Stimulated activated CD4-positive, alpha-beta T cell treated with anti-CD3 and anti-CD28 coated beads, TNF-alpha, amount 100 ng/mL, for 48 hours (primary cell): ENCODE measurements around the gene GAL3ST1.
"Not testable (repeated sequence)": the region's sequence is repeated elsewhere in the genome, so short reads cannot be mapped to it uniquely, and the experiment has no call there.

ENCODE experiments used
- DNase-seq, 3 donors: peaks; one replicate each; pipeline ENCODE4 v3.0.0-alpha.2; 2020; ENCODE audit warnings: low read depth in 3 of 3

The GAL3ST1 gene

DNA sequence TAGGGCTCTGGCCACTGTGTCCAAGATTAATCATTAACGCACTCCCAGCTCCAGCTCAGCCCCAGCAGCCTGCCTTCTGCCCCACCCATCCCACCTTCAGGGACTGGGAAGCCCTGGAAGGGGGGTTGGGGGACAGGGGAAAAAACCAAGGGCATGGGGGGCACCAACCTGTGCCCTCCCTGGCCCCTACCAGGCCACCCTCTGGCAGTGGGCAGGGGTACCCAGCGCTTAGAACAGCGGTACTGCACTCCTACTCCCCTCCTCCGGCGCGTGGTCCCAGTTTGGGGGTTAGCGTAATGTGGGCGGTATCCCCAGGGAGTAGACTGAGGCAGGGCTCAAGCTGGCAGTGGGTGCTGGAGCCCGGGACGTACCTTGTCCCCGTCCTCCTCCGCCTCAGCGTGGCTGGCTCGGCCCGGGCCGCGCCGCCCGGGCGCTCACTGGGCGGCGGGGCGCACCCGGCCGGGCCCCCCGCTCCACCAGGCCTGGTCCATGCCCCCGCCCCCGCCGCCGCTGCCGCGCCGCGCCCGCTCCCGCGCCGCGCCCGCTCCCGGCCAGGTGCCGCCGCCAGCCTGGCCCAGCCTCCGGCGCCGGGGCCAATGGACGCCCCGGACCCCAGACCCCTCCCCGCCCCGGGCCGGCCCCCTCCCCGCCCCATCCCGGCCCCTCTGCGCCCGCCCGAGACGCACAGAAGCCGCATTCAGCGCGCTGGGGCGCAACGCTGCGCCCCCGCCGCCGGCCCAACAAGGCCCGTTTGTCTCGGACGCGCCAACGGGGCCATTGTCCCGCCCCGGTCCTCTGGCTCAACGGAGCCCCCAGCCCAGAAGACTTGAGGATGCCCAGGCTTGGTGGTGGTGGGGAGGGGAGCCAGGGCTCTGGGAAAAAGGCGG lies at the start of gene GAL3ST1:
TSS of gene GAL3ST1 (minus strand) at position 571 of the 887 bp plus-strand sequence. CDS start 17,273 bp downstream, outside the sequence.
- no peak for DNase-seq

- DNase-seq: not testable (repeated sequence)
Observed at GRCh38 chr22:30619909-30620308, 45.4 kb upstream of the GAL3ST1 start.

GRCh38 chr22:30617819-30618218 lies 43.4 kb upstream of the GAL3ST1 start:
- DNase-seq: no peak

- DNase-seq: no peak
Observed at GRCh38 chr22:30615543-30615954, 41.1 kb upstream of the GAL3ST1 start.

- DNase-seq: no peak
Observed at GRCh38 chr22:30614879-30615278, 40.4 kb upstream of the GAL3ST1 start.

DNA sequence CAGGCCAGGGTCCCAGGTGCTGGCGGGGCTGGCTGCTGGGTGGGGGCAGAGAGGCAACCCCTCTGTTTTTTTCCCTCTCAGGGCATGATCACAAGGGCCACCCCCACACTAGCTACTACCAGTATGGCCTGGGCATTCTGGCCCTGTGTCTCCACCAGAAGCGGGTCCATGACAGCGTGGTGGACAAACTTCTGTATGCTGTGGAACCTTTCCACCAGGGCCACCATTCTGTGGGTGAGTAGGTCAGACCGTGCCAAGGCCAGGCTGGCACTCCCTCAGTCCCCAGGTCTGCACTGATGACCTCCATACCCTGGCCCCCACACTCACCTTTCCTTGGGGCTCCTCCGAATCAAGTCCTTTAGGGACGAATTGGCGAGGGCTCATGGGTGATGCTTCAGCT lies 39.8 kb upstream of the GAL3ST1 start:
- no peak for DNase-seq

GRCh38 chr22:30612789-30613188 lies 38.3 kb upstream of the GAL3ST1 start:
- DNase-seq: no peak

GRCh38 chr22:30611197-30611596 lies 36.7 kb upstream of the GAL3ST1 start:
- no peak for DNase-seq

- DNase-seq: no peak
Observed at GRCh38 chr22:30610299-30610698, 35.8 kb upstream of the GAL3ST1 start.

GRCh38 chr22:30609260-30610185 lies 35.1 kb upstream of the GAL3ST1 start:
- DNase-seq: peak in 1 of 3 donors; percentile 12

GRCh38 chr22:30607939-30608338 lies 33.5 kb upstream of the GAL3ST1 start:
- DNase-seq: no peak

DNA sequence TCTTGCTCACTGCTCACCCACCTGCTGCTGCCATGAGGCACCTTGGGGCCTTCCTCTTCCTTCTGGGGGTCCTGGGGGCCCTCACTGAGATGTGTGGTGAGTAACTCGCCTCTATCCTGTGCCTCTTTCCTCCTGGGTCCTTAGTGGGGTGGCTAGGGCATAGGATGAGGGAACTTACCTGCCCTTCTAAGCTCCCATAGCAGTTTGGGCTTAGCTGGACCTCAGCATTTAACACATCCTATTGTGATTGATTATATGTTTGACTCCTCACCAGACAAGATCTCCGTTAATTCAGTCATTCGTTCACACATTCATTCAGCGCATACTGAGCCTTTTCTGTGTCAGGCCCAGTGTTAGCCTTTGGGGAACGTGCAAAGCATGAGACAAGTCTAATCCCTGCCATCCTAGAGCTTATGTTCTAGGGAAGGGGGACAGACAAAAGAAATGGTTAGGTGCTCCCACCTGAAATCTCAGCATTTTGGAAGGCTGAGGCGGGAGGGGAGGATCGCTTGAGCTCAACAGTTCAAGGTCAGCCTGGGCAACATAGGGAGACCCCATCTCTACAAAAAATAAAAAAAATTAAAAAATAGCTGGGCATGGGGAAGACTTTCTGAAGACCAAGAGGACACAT lies 33.0 kb upstream of the GAL3ST1 start:
- no peak for DNase-seq

DNA sequence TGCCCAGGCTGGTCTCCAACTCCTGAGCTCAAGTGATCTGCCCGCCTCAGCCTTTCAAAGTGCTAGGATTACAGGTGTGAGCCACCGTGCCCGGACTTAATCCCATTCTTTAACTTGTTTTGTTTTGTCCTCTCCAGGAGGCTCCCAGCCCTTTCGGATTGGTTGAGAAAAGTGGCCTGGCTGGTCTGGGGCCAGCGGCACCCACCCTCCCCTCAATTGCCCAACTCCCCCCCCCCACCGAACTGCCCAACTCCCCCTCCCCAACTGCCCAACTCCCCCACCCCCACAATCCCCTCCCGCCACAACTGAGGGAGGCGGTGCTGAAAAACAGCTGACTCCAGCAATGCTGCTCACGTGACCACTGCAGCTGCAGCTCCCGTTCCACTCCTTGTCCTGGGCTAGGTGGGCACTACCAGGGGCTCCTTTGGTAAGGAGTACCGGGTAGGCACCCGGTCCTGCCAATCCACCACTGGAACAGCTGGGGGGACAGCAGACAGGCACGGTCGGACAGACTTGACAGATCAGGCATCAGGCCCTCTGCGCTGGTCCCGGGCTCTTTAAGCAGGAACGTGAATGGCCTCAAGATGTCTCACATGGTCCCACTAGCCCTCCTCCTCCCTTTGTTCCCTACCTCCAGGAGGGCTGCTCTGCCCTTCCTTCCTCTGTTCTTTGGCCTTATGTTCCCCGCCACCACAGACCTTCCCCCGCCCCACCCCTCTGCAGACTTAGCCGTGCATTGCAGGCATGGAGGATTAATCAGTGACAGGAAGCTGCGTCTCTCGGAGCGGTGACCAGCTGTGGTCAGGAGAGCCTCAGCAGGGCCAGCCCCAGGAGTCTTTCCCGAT lies 32.2 kb upstream of the GAL3ST1 start, which contains the start of gene TCN2:
TSS of gene TCN2 (plus strand) at position 720 of the 845 bp plus-strand sequence. CDS start 158 bp downstream, outside the sequence.
- DNase-seq: peak in 2 of 3 donors; percentile 9 to 37

GRCh38 chr22:30605449-30606110 lies 31.1 kb upstream of the GAL3ST1 start:
- DNase-seq: peak in 2 of 3 donors; percentile 13 to 51

DNA sequence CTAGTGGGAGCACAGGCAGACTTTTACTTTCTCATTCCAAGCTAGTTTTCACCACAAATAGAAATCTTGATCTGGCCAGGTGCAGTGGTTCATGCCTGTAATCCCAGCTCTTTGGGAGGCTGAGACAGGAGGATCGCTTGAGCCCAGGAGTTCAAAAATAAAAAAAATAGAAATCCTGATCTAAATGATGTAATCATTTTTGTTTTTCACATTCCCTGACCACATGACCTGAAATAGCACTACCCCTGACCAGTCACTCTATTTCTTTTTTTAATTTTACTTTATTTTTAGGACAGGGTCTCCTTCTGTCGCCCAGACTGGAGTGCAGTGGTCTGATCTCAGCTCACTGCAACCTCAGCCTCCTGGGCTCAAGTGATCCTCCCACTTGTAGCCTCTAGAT lies 30.3 kb upstream of the GAL3ST1 start:
- no peak for DNase-seq

DNA sequence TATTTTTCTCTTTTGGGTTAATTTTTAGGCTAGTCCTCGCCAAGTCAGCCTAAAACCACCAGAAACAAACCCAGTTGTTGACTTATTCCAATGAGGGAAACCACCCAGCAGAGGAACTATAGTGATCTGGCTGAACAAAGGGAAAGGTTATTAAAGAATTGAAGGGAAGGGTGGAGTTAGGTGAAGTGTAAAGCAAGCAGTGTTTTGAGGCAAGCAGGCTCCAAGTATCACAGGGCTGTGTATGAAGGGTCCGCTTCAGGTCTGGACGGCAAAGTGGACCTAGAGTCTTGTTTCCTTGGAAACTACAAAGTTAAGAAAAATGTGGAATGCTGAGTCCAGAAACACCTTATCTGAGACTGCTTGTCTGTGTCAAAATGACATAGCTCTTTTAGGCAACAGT lies 29.3 kb upstream of the GAL3ST1 start:
- no peak for DNase-seq

- DNase-seq: no peak
Observed at GRCh38 chr22:30602049-30602448, 27.6 kb upstream of the GAL3ST1 start.

DNA sequence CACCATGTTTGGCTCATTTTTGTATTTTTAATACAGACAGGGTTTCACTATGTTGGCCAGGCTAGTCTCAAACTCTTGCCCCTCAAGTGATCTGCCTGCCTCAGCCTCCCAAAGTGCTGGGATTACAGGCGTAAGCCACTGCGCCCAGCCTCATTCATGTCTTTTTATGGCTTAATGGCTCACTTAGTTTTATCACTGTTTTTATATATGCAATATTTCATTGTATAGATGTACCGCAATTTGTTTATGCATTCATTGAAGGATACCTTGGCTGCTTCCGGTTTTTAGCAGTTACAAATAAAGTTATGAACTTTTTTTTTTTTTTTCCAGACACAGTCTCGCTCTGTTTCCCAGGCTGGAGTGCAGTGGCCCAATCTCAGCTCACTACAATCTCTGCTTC lies 27.0 kb upstream of the GAL3ST1 start:
- DNase-seq: no peak

DNA sequence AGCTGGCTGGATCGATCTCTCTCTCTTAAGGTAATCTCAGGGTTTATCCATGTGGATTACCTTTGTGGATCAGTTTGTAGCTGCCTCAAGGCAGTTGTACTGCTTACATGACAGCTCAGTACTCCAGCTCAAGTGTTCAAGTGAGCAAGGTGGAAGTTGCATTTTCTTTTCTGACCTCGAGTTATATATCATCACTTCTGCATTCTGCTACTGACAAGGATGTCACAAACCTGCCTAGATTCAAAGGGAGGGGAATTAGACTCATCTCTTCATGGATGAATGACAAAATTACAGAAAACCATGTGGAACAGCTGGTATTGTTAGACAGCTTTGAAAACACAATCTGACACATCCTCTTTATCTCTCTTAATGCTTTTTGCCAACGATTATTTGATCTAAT lies 26.5 kb upstream of the GAL3ST1 start:
- no peak for DNase-seq

DNA sequence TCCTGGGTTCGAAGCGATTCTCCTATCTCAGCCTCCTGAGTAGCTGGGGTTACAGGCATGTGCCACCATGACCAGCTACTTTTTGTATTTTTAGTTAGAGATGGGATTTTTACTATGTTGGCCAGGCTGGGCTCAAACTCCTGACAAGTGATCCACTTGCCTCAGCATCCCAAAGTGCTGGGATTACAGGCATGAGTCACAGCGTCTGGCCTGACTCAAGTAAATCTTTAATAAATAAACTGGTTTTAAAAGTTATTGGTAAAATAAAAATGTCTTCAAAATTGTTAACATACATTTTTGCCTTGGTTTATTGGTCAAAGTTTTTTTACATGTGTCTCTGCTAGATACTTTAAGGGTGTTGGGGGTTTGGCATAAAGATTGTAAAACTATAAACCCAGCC lies 24.5 kb upstream of the GAL3ST1 start:
- DNase-seq: no peak
